ENCODE results near the gene PPTC7. TPM values are rescaled to one million over a fixed set of nuclear protein-coding genes. Genes with fewer than 3 reads are reported as not detected.

Gene PPTC7
- total and polyA plus RNA-seq, 12 donors: 18.9 to 162 (median 76.3) TPM

- H3K36me3 ChIP-seq: peaks cover 0 to 6% (median 0%) of the 10 kb centered on the region in 9 donors
- WGBS, 2 donors: 62 to 69% methylated on average over 10 of the region's 10 CpGs
- peak overlapping the region in 8 of 10 donors; percentile 1 to 57 (median 36) for H3K27ac ChIP-seq
- no peak for TF ChIP-seq CTCF (IDR thresholded peaks at IDR 0.05)
- H3K27me3 ChIP-seq: no peaks in the 10 kb centered on the region
- H3K9me3 ChIP-seq: no peaks in the 10 kb centered on the region
- intact Hi-C loops (cut with DNase I): no loop called here
- H3K4me1 ChIP-seq: peaks cover 0 to 71% (median 49%) of the 10 kb centered on the region in 9 donors
- H3K4me3 ChIP-seq: no peak overlapping the region
- ATAC-seq (peak in 7 of 8 donors; percentile 27 to 63 (median 41)), DNase-seq (no peak)
These were observed 26.4 kb downstream of the PPTC7 start for GRCh38 chr12:110556705-110557104.

- peak in 5 of 8 donors; percentile 26 to 64 (median 43) for ATAC-seq
- Histone ChIP-seq H3K27me3 (no peaks in the 10 kb centered on the region), H3K27ac (peak overlapping the region in 7 of 10 donors; percentile 6 to 57 (median 32)), H3K36me3 (peaks cover 0 to 15% (median 0%) of the 10 kb centered on the region in 9 donors), H3K4me3 (no peak overlapping the region), H3K4me1 (peaks cover 0 to 69% (median 46%) of the 10 kb centered on the region in 9 donors), H3K9me3 (no peaks in the 10 kb centered on the region)
- no peak for TF ChIP-seq CTCF (IDR thresholded peaks at IDR 0.05)
- 40 to 52% methylated on average over 8 of the region's 8 CpGs for WGBS, 2 donors
- no peak for DNase-seq
- intact Hi-C loops (cut with DNase I): no loop called here
These were observed 27.3 kb downstream of the PPTC7 start for GRCh38 chr12:110555577-110556406.

- Histone ChIP-seq H3K4me1 (peaks cover 0 to 74% (median 50%) of the 10 kb centered on the region in 9 donors), H3K9me3 (no peaks in the 10 kb centered on the region), H3K36me3 (peaks cover 0 to 25% (median 0%) of the 10 kb centered on the region in 9 donors), H3K27me3 (no peaks in the 10 kb centered on the region), H3K27ac (no peak overlapping the region), H3K4me3 (no peak overlapping the region)
- WGBS, 2 donors: 96 to 98% methylated on average over 3 of the region's 3 CpGs
- intact Hi-C loops (cut with DNase I): loop anchor here in 2 of 10 donors (5.0 kb wide), 1 partner anchor 48 kb away; no protein-coding TSS in a partner anchor
- ATAC-seq: no peak
- TF ChIP-seq CTCF (IDR thresholded peaks at IDR 0.05): no peak
- no peak for DNase-seq
These were observed 28.9 kb downstream of the PPTC7 start for GRCh38 chr12:110554184-110554583.

- 81 to 82% methylated on average over 4 of the region's 4 CpGs for WGBS, 2 donors
- no peak for ATAC-seq
- H3K9me3 ChIP-seq: no peaks in the 10 kb centered on the region
- no peaks in the 10 kb centered on the region for H3K27me3 ChIP-seq
- peaks cover 0 to 35% (median 0%) of the 10 kb centered on the region in 9 donors for H3K36me3 ChIP-seq
- H3K4me3 ChIP-seq: no peak overlapping the region
- peaks cover 0 to 78% (median 48%) of the 10 kb centered on the region in 9 donors for H3K4me1 ChIP-seq
- intact Hi-C loops (cut with DNase I): loop anchor here in 2 of 10 donors (5.0 kb wide), 1 partner anchor 51 kb away; no protein-coding TSS in a partner anchor
- peak overlapping the region in 4 of 10 donors; percentile 11 to 75 (median 42) for H3K27ac ChIP-seq
- TF ChIP-seq CTCF (IDR thresholded peaks at IDR 0.05): no peak
- no peak for DNase-seq
These were observed 32.1 kb downstream of the PPTC7 start for GRCh38 chr12:110550981-110551380.

All from heart right ventricle (tissue), 16 donors.